Suprapubic skin (tissue), 3 donors: Measurements from ENCODE around the gene RHOT2.

Experiments used
- POLR2AphosphoS5 ChIP-seq, 3 donors: sonication (generic); formaldehyde crosslinking; IDR thresholded peaks; one replicate each; pipeline ENCODE4 v1.6.1; 2017; ENCODE audit warnings: antibody characterized with exemption in 3 of 3
- TF ChIP-seq, protein P1 (sequence below), 2 donors: fragments of 200-600 bp in 1 of 2; fragments of 450-650 bp in 1 of 2; sonication (generic) in 1 of 2; IDR thresholded peaks; one replicate each; pipeline ENCODE4 v1.5.1; 2016 to 2019; ENCODE audit warnings: antibody characterized with exemption in 2 of 2, mild to moderate bottlenecking in 1 of 2, moderate library complexity in 1 of 2

DNA sequence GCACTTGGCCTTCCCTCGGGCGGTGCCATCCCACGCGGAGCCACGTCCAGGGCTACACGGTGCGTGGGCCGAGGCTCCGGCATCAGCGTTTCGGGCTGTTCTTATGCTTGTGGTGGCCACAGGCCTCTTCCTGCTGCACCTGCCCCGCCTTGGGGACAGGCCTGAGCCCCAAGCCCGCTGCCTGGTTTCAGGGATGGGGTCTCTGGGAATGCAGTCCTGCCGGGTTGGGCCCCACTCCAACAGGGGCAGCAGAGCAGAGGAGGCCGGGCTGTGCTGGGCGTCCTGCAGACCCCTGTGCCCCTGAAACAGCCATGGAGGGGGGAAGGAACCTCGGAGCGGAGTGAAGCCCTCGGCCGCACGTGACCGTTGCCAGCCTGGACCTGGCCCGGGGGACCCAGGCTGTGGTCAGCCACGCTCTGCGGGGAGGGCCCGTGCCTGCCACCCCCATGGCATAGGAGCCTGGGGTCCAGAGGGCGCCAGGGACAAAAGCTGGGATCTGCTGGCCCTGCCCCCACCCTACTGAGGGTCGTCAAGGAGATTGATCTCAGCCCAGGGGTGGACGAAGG lies 37.6 kb upstream of the RHOT2 start:
- no peak for TF ChIP-seq POLR2AphosphoS5 (IDR thresholded peaks at IDR 0.05)
- TF ChIP-seq, protein P1, sequence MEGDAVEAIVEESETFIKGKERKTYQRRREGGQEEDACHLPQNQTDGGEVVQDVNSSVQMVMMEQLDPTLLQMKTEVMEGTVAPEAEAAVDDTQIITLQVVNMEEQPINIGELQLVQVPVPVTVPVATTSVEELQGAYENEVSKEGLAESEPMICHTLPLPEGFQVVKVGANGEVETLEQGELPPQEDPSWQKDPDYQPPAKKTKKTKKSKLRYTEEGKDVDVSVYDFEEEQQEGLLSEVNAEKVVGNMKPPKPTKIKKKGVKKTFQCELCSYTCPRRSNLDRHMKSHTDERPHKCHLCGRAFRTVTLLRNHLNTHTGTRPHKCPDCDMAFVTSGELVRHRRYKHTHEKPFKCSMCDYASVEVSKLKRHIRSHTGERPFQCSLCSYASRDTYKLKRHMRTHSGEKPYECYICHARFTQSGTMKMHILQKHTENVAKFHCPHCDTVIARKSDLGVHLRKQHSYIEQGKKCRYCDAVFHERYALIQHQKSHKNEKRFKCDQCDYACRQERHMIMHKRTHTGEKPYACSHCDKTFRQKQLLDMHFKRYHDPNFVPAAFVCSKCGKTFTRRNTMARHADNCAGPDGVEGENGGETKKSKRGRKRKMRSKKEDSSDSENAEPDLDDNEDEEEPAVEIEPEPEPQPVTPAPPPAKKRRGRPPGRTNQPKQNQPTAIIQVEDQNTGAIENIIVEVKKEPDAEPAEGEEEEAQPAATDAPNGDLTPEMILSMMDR (IDR thresholded peaks at IDR 0.05) = no peak
